SW480 (cell line): ENCODE data around the gene IL25.

Experiments
- DNase-seq: peaks from one replicate; pipeline ENCODE4 v3.0.0-alpha.2; 2016; ENCODE audit warnings: low spot score

IL25 gene

GRCh38 chr14:23353433-23353780 is 19.2 kb upstream of the IL25 start:
- DNase-seq: no peak

- DNase-seq: no peak
These were observed 17.6 kb upstream of the IL25 start for GRCh38 chr14:23354990-23355389.

GRCh38 chr14:23355871-23356435 is 16.7 kb upstream of the IL25 start:
- DNase-seq: no peak

GRCh38 chr14:23356662-23357061 is 15.9 kb upstream of the IL25 start:
- no peak for DNase-seq

GRCh38 chr14:23357261-23357660 is 15.3 kb upstream of the IL25 start:
- DNase-seq: no peak

GRCh38 chr14:23358042-23358441 is 14.6 kb upstream of the IL25 start:
- DNase-seq: no peak

- DNase-seq: no peak
These were observed 13.9 kb upstream of the IL25 start for GRCh38 chr14:23358553-23359166.

GRCh38 chr14:23359167-23359626 is 13.4 kb upstream of the IL25 start:
- no peak for DNase-seq

GRCh38 chr14:23359722-23360447 is 12.7 kb upstream of the IL25 start:
- DNase-seq: no peak

GRCh38 chr14:23360496-23360895 is 12.1 kb upstream of the IL25 start:
- no peak for DNase-seq

- no peak for DNase-seq
These were observed 11.3 kb upstream of the IL25 start for GRCh38 chr14:23361320-23361719.

- no peak for DNase-seq
These were observed 10.8 kb upstream of the IL25 start for GRCh38 chr14:23361763-23362162.

GRCh38 chr14:23362200-23362599 is 10.4 kb upstream of the IL25 start:
- peak; percentile 6 for DNase-seq

- DNase-seq: no peak
These were observed 8.2 kb upstream of the IL25 start for GRCh38 chr14:23364164-23365035.

GRCh38 chr14:23365036-23365731 is 7.4 kb upstream of the IL25 start, which contains the start of gene EFS:
TSS of gene EFS (minus strand) at chr14:23365172. CDS start at chr14:23365025, 147 bp downstream.
- no peak for DNase-seq

- no peak for DNase-seq
These were observed 6.7 kb upstream of the IL25 start for GRCh38 chr14:23365732-23366425.

GRCh38 chr14:23366426-23366921 is 6.1 kb upstream of the IL25 start:
- DNase-seq: no peak

GRCh38 chr14:23370221-23370620 is 2.4 kb upstream of the IL25 start:
- DNase-seq: no peak

- no peak for DNase-seq
These were observed 744 bp upstream of the IL25 start for GRCh38 chr14:23371865-23372264.

GRCh38 chr14:23373041-23373440 is 432 bp downstream of the IL25 start:
- DNase-seq: no peak
